GM12878 (cell line): ENCODE data around the gene AP5B1. TPM values are rescaled to one million over a fixed set of nuclear protein-coding genes. Genes with fewer than 3 reads are reported as not detected.

Experiments
- ATAC-seq: fragments of 200-7000 bp; cut with Tn5 transposase; 3 replicates; pipeline ENCODE4 v1.9.1; 2020; ENCODE audit warnings: mild to moderate bottlenecking, moderate library complexity
- BruUV-seq: library from RNA; stranded (reverse); fragments of 400-500 nt; replicated peaks from 2 replicates; lab custom pipeline; 2021; lab: Mats Ljungman, UMichigan
- CTCF ChIA-PET: fragments of 300-600 bp; sonication (Branson Sonifier 250); formaldehyde crosslinking; extraction: SDS; loops from one replicate; lab custom pipeline; 2021; ENCODE audit warnings: inconsistent platforms; lab: Yijun Ruan, JAX
- POLR2A ChIA-PET: fragments of 350-600 bp; formaldehyde crosslinking; extraction: SDS; loops from one replicate; lab custom pipeline; 2021; ENCODE audit warnings: inconsistent platforms; lab: Charles Lee
- RAD21 ChIA-PET: fragments of 300-600 bp; sonication (Branson Sonifier 250); formaldehyde crosslinking; loops from one replicate; lab custom pipeline; 2023; ENCODE audit warnings: antibody characterized with exemption; ENCODE audit not compliant: unreplicated experiment; lab: Charles Lee
- SMC1A ChIA-PET: fragments of 300-600 bp; sonication (Branson Sonifier 250); formaldehyde crosslinking; loops from one replicate; lab custom pipeline; 2023; ENCODE audit not compliant: unreplicated experiment, uncharacterized antibody; lab: Charles Lee
- DNase-seq: peaks from one replicate; pipeline ENCODE4 v3.0.0-alpha.2; 2011; ENCODE audit warnings: low read depth, low spot score
- FAIRE-seq: peaks from 3 replicates; lab custom pipeline; 2011; peaks lifted over from hg19 to GRCh38; lab: Jason Lieb, UNC
- H2AFZ ChIP-seq: 2 replicates; pipeline ENCODE4 v1.6.0; 2011; ENCODE audit warnings: low read depth, low read length, control low read depth; ENCODE audit not compliant: control insufficient read depth
- H3K27ac ChIP-seq: 2 replicates; pipeline ENCODE4 v1.5.1; 2011; ENCODE audit warnings: control low read depth; ENCODE audit not compliant: control insufficient read depth, insufficient read depth
- H3K27me3 ChIP-seq, 2 experiments: replicated peaks in 1 of 2; 2 replicates each; pipeline versions ENCODE4 v1.6.0 to v1.6.1; 2011; ENCODE audit warnings: low read length in 1 of 2; ENCODE audit not compliant: control insufficient read depth in 2 of 2, insufficient read depth in 2 of 2
- H3K36me3 ChIP-seq, 2 experiments: 2 replicates each; pipeline ENCODE4 v1.5.1; 2011; ENCODE audit warnings: low read length in 1 of 2; ENCODE audit not compliant: control insufficient read depth in 2 of 2, insufficient read depth in 2 of 2
- H3K4me1 ChIP-seq: 2 replicates; pipeline ENCODE4 v1.6.1; 2011; ENCODE audit warnings: mild to moderate bottlenecking, low read length, moderate library complexity, mixed read lengths; ENCODE audit not compliant: control insufficient read depth, insufficient read depth
- H3K4me2 ChIP-seq: 2 replicates; pipeline ENCODE4 v1.6.0; 2011; ENCODE audit warnings: control low read depth; ENCODE audit not compliant: control insufficient read depth, insufficient read depth
- H3K4me3 ChIP-seq: fragments of 200-600 bp; sonication (generic); 2 replicates; pipeline ENCODE4 v1.5.1; 2016
- H3K79me2 ChIP-seq: 2 replicates; pipeline ENCODE4 v1.6.0; 2011; ENCODE audit warnings: low read length; ENCODE audit not compliant: control insufficient read depth, insufficient read depth
- H3K9ac ChIP-seq: 2 replicates; pipeline ENCODE4 v1.8.0; 2011; ENCODE audit warnings: low read length, control low read depth, mixed read lengths; ENCODE audit not compliant: control insufficient read depth, insufficient read depth
- H3K9me3 ChIP-seq: replicated peaks from 3 replicates; pipeline ENCODE4 v1.5.1; 2011; ENCODE audit warnings: mild to moderate bottlenecking, low read length; ENCODE audit not compliant: control insufficient read depth, insufficient read depth
- H4K20me1 ChIP-seq: 2 replicates; pipeline ENCODE4 v1.6.0; 2011; ENCODE audit not compliant: control insufficient read depth, insufficient read depth
- BHLHE40 ChIP-seq, 2 experiments: fragments of 450-650 bp in 1 of 2; IDR thresholded peaks; 2 replicates each; pipeline ENCODE4 v1.6.1; 2011 to 2017; ENCODE audit warnings: low read depth in 2 of 2, borderline replicate concordance in 1 of 2, improper control_type of control experiment in 1 of 2, low read length in 1 of 2, mild to moderate bottlenecking in 1 of 2
- DPF2 ChIP-seq: fragments of 450-650 bp; IDR thresholded peaks from 2 replicates; pipeline ENCODE4 v1.6.1; 2017; ENCODE audit warnings: mild to moderate bottlenecking
- FOS ChIP-seq: IDR thresholded peaks from 3 replicates; pipeline ENCODE4 v1.6.1; 2011; ENCODE audit warnings: borderline replicate concordance; ENCODE audit not compliant: insufficient read length; ENCODE audit errors: extremely low read depth
- MTA3 ChIP-seq: IDR thresholded peaks from 2 replicates; pipeline ENCODE4 v1.6.1; 2012; ENCODE audit warnings: low read length, inconsistent platforms, borderline replicate concordance
- NFXL1 ChIP-seq: fragments of 450-650 bp; IDR thresholded peaks from 2 replicates; pipeline ENCODE4 v1.6.1; 2017; ENCODE audit warnings: antibody characterized with exemption, mild to moderate bottlenecking, borderline replicate concordance
- NFYB ChIP-seq: IDR thresholded peaks from 2 replicates; pipeline ENCODE4 v1.6.1; 2011; ENCODE audit warnings: low read depth, mild to moderate bottlenecking, low read length, improper control_type of control experiment, moderate library complexity; ENCODE audit not compliant: insufficient read depth
- NKRF ChIP-seq: fragments of 450-650 bp; conservative IDR thresholded peaks from 2 replicates; pipeline ENCODE4 v1.6.1; 2017; ENCODE audit warnings: mild to moderate bottlenecking, moderate library complexity
- NR2C2 ChIP-seq: IDR thresholded peaks from 2 replicates; pipeline ENCODE4 v1.6.1; 2011; ENCODE audit warnings: borderline replicate concordance, low read depth; ENCODE audit not compliant: control insufficient read depth, insufficient read length
- POLR2AphosphoS2 ChIP-seq: IDR thresholded peaks from 2 replicates; pipeline ENCODE4 v1.6.1; 2011; ENCODE audit warnings: low read depth, mild to moderate bottlenecking, low read length, improper control_type of control experiment, moderate library complexity
- POU2F2 ChIP-seq: IDR thresholded peaks from 3 replicates; pipeline ENCODE4 v1.6.1; 2011; ENCODE audit warnings: low read depth, mild to moderate bottlenecking, low read length, borderline replicate concordance
- RFX5 ChIP-seq: IDR thresholded peaks from 2 replicates; pipeline ENCODE4 v1.6.1; 2011; ENCODE audit warnings: low read depth, low read length, improper control_type of control experiment
- SMARCA5 ChIP-seq: fragments of 450-650 bp; IDR thresholded peaks from 2 replicates; pipeline ENCODE4 v1.6.1; 2017; ENCODE audit warnings: mild to moderate bottlenecking
- SUPT20H ChIP-seq: IDR thresholded peaks from 2 replicates; pipeline ENCODE4 v1.6.1; 2011; ENCODE audit warnings: low read depth, mild to moderate bottlenecking, low read length, moderate library complexity, borderline replicate concordance; ENCODE audit not compliant: control insufficient read depth
- YY1 ChIP-seq: IDR thresholded peaks from 2 replicates; pipeline ENCODE4 v1.6.1; 2011; ENCODE audit warnings: low read depth, mild to moderate bottlenecking, low read length
- ZNF24 ChIP-seq: fragments of 450-650 bp; IDR thresholded peaks from 2 replicates; pipeline ENCODE4 v1.6.1; 2017; ENCODE audit warnings: antibody characterized with exemption, mild to moderate bottlenecking
- ZNF274 ChIP-seq: IDR thresholded peaks from one replicate; pipeline ENCODE4 v1.8.0; 2011; ENCODE audit not compliant: insufficient read length, insufficient read depth
- WGBS: methylation state at CpG from one replicate; pipeline ENCODE4 v1.1.6; 2016; ENCODE audit warnings: low lambda C conversion rate; ENCODE audit not compliant: insufficient replicate concordance, insufficient coverage; ENCODE audit errors: missing lambda C conversion rate; 5-methylcytosine and 5-hydroxymethylcytosine counted together
- in situ Hi-C: fragments of 300-500 bp; cut with MboI; formaldehyde crosslinking; loops from 9 replicates; pipeline ENCODE4 v1.14.3; 2018; ENCODE audit warnings: mixed read lengths
- intact Hi-C: fragments of 100-400 bp; cut with micrococcal nuclease; formaldehyde crosslinking; loops from one replicate; pipeline ENCODE4 v1.14.2; 2022; ENCODE audit not compliant: unreplicated experiment
- polyA plus RNA-seq, 11 experiments: library from polyadenylated mRNA; depleted of rRNA in 4 of 11; unstranded in 6 of 11; stranded (reverse) in 5 of 11; fragments of >200 nt; fragmentation: Nextera tagmentation in 4 of 11; fragmentation: Illumina TruSeq in 1 of 11; extraction: Ambion mirVana in 4 of 11; extraction: Trizol in 1 of 11; gene quantifications; 1 replicate in 1 of 11; 2 replicates in 10 of 11; pipeline versions ENCODE4 v1.2.1 to v1.2.3, GENCODE V29; 2011 to 2016; ENCODE audit warnings: inconsistent platforms in 2 of 11, missing spikeins in 2 of 11, low read depth in 1 of 11
- total RNA-seq, 4 experiments: library from RNA; depleted of rRNA in 3 of 4; stranded (reverse); fragments of >200 nt in 3 of 4; fragmentation: Illumina TruSeq in 1 of 4; extraction: Trizol in 1 of 4; gene quantifications; 2 replicates each; pipeline versions ENCODE4 v1.2.1 to v1.2.3, GENCODE V29; 2013 to 2021

The AP5B1 gene
- total and polyA plus RNA-seq, 10 of the 15 experiments (the other 5 are each of a cell fraction or from before 2014, with no cell fraction given) = 0.47 to 13.1 (median 4.8) TPM

- Histone ChIP-seq H3K9ac (no peak overlapping the region), H2AFZ (no peak overlapping the region), H3K27me3 (peaks cover 6% of the 10 kb centered on the region in 2 experiments; a peak in 3 of 4 replicates), H3K4me3 (no peak overlapping the region), H3K4me1 (peaks cover 20% of the 10 kb centered on the region), H3K36me3 (peaks cover under 1 to 4% of the 10 kb centered on the region in 2 experiments; a peak in 3 of 4 replicates), H3K9me3 (no peaks in the 10 kb centered on the region), H3K27ac (no peak overlapping the region), H3K4me2 (no peak overlapping the region), H3K79me2 (peaks cover 10% of the 10 kb centered on the region), H4K20me1 (no peaks in the 10 kb centered on the region; the same call in 1 of the 2 replicates)
- FAIRE-seq (no peak), ATAC-seq (no peak), DNase-seq (no peak)
- ChIA-PET RAD21 (no interaction called here), SMC1A (interaction anchor here (0.9 to 1.5 kb wide), 3 partner anchors 10 to 35 kb away, joined by 3 to 9 read pairs (median 5); no protein-coding TSS in a partner anchor), POLR2A (interaction anchor here (0.7 to 1.5 kb wide), 5 partner anchors 19 to 353 kb away, joined by 3 read pairs; partner anchors contain the start of gene KAT5), CTCF (interaction anchor here (0.7 to 3.3 kb wide), 6 partner anchors 8 to 35 kb away, joined by 3 to 62 read pairs (median 5); no protein-coding TSS in a partner anchor)
- intact Hi-C loops = loop anchor here (5.0 kb wide), 1 partner anchor 70 kb away; the partner anchor contains the start of gene KAT5
- BruUV-seq = no TSS peak
- 78% methylated on average over 13 of the region's 13 CpGs for whole genome bisulfite sequencing
- TF ChIP-seq YY1 (no peak), BHLHE40 (IDR thresholded peaks at IDR 0.05; ENCODE audit: borderline replicate concordance in 1 of 2, low read depth in 2 of 2, low read length in 1 of 2) (no peak), POLR2AphosphoS2 (no peak), DPF2 (no peak), SMARCA5 (no peak), NKRF (no peak), FOS (no peak), MTA3 (no peak), POU2F2 (no peak), RFX5 (no peak), NFYB (no peak), SUPT20H (no peak), NR2C2 (no peak), NFXL1 (no peak), ZNF274 (no peak), ZNF24 (no peak)
- in situ Hi-C loops = no loop called here
Observed at GRCh38 chr11:65781962-65782815, 1.4 kb upstream of the AP5B1 start.
